ENCODE results near the gene MARVELD3. TPM values are rescaled to one million over a fixed set of nuclear protein-coding genes. Genes with fewer than 3 reads are reported as not detected.
A peak's percentile ranks its signal among the peaks of the same experiment; 100 is the strongest.
"Not testable (repeated sequence)": the region's sequence is repeated elsewhere in the genome, so short reads cannot be mapped to it uniquely, and the experiment has no call there.

The MARVELD3 gene
- total RNA-seq, result 0.47 TPM

- no peak for DNase-seq
Observed at GRCh38 chr16:71626018-71626857, at the start of gene MARVELD3. TSS of gene MARVELD3 (plus strand) at chr16:71626184. CDS start at chr16:71626230, 46 bp downstream.

GRCh38 chr16:71576971-71577370 is 49.0 kb upstream of the MARVELD3 start, which contains the start of gene TAT:
TSS of gene TAT (minus strand) at chr16:71577092. CDS start at chr16:71576415, 677 bp downstream.
- no peak for DNase-seq

GRCh38 chr16:71582553-71582848 is 43.5 kb upstream of the MARVELD3 start:
- not testable (repeated sequence) for DNase-seq

- no peak for DNase-seq
Observed at GRCh38 chr16:71584543-71585317, 41.3 kb upstream of the MARVELD3 start.

GRCh38 chr16:71585318-71585703 is 40.7 kb upstream of the MARVELD3 start:
- DNase-seq, result no peak

- DNase-seq, result not testable (repeated sequence)
Observed at GRCh38 chr16:71589334-71589733, 36.6 kb upstream of the MARVELD3 start.

- DNase-seq, result not testable (repeated sequence)
Observed at GRCh38 chr16:71590071-71590470, 35.9 kb upstream of the MARVELD3 start.

GRCh38 chr16:71590584-71590983 is 35.4 kb upstream of the MARVELD3 start:
- no peak for DNase-seq

- no peak for DNase-seq
Observed at GRCh38 chr16:71591917-71592316, 34.1 kb upstream of the MARVELD3 start.

- DNase-seq, result no peak
Observed at GRCh38 chr16:71593048-71593999, 32.7 kb upstream of the MARVELD3 start.

GRCh38 chr16:71594000-71594646 is 31.9 kb upstream of the MARVELD3 start:
- DNase-seq, result no peak

- DNase-seq, result not testable (repeated sequence)
Observed at GRCh38 chr16:71595340-71595826, 30.6 kb upstream of the MARVELD3 start.

- DNase-seq, result not testable (repeated sequence)
Observed at GRCh38 chr16:71598426-71598825, 27.6 kb upstream of the MARVELD3 start.

GRCh38 chr16:71600822-71601221 is 25.2 kb upstream of the MARVELD3 start:
- DNase-seq, result no peak

GRCh38 chr16:71609066-71609465 is 16.9 kb upstream of the MARVELD3 start:
- DNase-seq, result no peak

- no peak for DNase-seq
Observed at GRCh38 chr16:71610447-71610846, 15.5 kb upstream of the MARVELD3 start.

- peak; percentile 18 for DNase-seq
Observed at GRCh38 chr16:71610936-71611871, 14.8 kb upstream of the MARVELD3 start.

- not testable (repeated sequence) for DNase-seq
Observed at GRCh38 chr16:71614956-71615355, 11.0 kb upstream of the MARVELD3 start.

- no peak for DNase-seq
Observed at GRCh38 chr16:71618429-71618828, 7.6 kb upstream of the MARVELD3 start.

GRCh38 chr16:71622088-71622487 is 3.9 kb upstream of the MARVELD3 start:
- DNase-seq, result no peak
